Renal cortical epithelial cell (primary cell): ENCODE results near the gene PCDHA10. TPM values are rescaled to one million over a fixed set of nuclear protein-coding genes. Genes with fewer than 3 reads are reported as not detected.
A peak's percentile ranks its signal among the peaks of the same experiment; 100 is the strongest.
"Not testable (repeated sequence)": the region's sequence is repeated elsewhere in the genome, so short reads cannot be mapped to it uniquely, and the experiment has no call there.

Source experiments
- DNase-seq: peaks from one replicate; pipeline ENCODE4 v3.0.0-alpha.2; 2011; ENCODE audit warnings: low read depth
- total RNA-seq: library from RNA; depleted of rRNA; stranded (reverse); fragments of >200 nt; gene quantifications from 2 replicates; pipeline ENCODE4 v1.2.3, GENCODE V29; 2014

PCDHA10 gene, protein sequence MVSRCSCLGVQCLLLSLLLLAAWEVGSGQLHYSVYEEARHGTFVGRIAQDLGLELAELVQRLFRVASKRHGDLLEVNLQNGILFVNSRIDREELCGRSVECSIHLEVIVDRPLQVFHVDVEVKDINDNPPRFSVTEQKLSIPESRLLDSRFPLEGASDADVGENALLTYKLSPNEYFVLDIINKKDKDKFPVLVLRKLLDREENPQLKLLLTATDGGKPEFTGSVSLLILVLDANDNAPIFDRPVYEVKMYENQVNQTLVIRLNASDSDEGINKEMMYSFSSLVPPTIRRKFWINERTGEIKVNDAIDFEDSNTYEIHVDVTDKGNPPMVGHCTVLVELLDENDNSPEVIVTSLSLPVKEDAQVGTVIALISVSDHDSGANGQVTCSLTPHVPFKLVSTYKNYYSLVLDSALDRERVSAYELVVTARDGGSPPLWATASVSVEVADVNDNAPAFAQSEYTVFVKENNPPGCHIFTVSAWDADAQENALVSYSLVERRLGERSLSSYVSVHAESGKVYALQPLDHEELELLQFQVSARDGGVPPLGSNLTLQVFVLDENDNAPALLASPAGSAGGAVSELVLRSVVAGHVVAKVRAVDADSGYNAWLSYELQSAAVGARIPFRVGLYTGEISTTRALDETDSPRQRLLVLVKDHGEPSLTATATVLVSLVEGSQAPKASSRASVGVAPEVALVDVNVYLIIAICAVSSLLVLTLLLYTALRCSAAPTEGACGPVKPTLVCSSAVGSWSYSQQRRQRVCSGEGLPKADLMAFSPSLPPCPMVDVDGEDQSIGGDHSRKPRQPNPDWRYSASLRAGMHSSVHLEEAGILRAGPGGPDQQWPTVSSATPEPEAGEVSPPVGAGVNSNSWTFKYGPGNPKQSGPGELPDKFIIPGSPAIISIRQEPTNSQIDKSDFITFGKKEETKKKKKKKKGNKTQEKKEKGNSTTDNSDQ
- 1.6 and 12.3 TPM in 2 replicates for total RNA-seq

GRCh38 chr5:140855772-140856674 is at the start of gene PCDHA10:
TSS of gene PCDHA10 (plus strand) at chr5:140855897. CDS start at chr5:140856049, 152 bp downstream.
- no peak for DNase-seq

- DNase-seq = peak; percentile 21
Observed at GRCh38 chr5:140806834-140807775, 48.6 kb upstream of the PCDHA10 start, which contains the start of gene PCDHA4. TSS of gene PCDHA4 (plus strand) at chr5:140807068.

DNA sequence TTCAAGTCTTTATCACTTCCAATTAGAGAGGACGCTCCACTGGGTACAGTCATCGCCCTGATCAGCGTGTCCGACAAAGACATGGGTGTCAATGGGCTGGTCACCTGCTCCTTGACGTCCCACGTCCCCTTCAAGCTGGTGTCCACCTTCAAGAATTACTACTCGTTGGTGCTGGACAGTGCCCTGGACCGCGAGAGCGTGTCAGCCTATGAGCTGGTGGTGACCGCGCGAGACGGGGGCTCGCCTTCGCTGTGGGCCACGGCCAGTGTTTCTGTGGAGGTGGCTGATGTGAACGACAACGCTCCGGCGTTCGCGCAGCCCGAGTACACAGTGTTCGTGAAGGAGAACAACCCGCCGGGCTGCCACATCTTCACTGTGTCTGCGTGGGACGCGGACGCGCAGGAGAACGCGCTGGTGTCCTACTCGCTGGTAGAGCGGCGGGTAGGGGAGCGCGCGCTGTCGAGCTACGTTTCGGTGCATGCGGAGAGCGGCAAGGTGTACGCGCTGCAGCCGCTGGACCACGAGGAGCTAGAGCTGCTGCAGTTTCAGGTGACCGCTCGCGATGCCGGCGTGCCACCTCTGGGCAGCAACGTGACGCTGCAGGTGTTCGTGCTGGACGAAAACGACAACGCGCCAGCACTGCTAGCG is 47.3 kb upstream of the PCDHA10 start:
- not testable (repeated sequence) for DNase-seq

GRCh38 chr5:140808889-140809291 is 46.8 kb upstream of the PCDHA10 start:
- no peak for DNase-seq

DNA sequence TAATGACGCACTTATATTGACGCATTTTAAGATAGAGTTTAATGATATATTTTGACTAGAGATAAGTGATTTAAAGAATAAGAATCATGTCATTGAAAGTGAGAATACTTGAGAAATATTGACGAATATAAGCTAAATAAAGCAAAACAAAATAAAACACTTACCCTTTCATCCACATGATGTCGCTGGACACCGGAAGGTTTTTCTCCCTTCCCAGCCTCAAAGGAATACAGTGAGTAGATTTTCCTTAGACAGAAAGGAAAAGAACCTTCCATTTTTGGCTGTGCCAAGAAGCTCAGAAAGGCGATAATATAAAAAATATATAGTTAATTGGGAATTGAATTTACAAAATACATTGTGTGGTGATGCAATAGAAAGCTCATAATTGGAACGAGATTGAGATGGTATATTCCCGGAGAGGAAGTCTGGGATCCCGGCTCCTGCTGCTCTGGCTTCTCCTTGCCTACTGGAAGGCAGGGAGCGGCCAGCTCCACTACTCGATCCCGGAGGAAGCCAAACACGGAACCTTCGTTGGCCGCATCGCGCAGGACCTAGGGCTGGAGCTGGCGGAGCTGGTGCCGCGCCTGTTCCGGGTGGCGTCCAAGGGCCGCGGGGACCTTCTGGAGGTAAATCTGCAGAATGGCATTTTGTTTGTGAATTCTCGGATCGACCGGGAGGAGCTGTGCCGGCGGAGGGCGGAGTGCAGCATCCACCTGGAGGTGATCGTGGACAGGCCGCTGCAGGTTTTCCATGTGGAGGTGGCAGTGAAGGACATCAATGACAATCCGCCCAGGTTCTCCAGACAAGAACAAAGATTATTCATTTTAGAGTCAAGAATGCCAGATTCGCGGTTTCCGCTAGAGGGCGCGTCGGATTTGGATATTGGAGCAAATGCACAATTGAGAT is 34.1 kb upstream of the PCDHA10 start, which contains the start of gene PCDHA5:
TSS of gene PCDHA5 (plus strand) at position 239 of the 906 bp plus-strand sequence.
- DNase-seq = no peak

DNA sequence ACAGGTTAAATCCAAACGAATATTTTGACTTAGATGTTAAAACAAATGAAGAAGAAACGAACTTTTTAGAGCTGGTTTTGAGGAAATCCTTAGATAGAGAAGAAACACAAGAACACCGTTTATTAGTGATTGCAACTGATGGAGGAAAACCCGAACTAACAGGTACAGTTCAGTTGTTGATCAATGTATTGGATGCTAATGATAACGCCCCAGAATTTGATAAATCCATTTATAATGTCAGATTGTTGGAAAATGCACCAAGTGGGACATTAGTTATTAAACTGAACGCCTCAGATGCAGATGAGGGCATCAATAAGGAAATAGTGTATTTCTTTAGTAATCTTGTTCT is 33.4 kb upstream of the PCDHA10 start:
- DNase-seq = no peak

- not testable (repeated sequence) for DNase-seq
Observed at GRCh38 chr5:140822969-140823368, 32.7 kb upstream of the PCDHA10 start.

- no peak for DNase-seq
Observed at GRCh38 chr5:140823475-140823874, 32.2 kb upstream of the PCDHA10 start.

- no peak for DNase-seq
Observed at GRCh38 chr5:140827704-140828361, 27.9 kb upstream of the PCDHA10 start, which contains the start of gene PCDHA6. TSS of gene PCDHA6 (plus strand) at chr5:140827960. CDS start at chr5:140828092, 132 bp downstream.

DNA sequence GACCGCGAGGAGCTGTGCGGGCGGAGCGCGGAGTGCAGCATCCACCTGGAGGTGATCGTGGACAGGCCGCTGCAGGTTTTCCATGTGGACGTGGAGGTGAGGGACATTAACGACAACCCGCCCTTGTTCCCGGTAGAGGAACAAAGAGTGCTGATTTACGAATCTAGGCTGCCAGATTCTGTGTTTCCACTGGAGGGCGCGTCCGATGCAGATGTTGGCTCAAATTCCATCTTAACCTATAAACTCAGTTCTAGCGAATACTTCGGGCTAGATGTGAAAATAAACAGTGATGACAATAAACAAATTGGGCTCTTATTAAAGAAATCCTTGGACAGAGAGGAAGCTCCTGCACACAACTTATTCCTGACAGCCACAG is 27.3 kb upstream of the PCDHA10 start:
- no peak for DNase-seq

- DNase-seq = not testable (repeated sequence)
Observed at GRCh38 chr5:140829511-140830501, 25.9 kb upstream of the PCDHA10 start.

DNA sequence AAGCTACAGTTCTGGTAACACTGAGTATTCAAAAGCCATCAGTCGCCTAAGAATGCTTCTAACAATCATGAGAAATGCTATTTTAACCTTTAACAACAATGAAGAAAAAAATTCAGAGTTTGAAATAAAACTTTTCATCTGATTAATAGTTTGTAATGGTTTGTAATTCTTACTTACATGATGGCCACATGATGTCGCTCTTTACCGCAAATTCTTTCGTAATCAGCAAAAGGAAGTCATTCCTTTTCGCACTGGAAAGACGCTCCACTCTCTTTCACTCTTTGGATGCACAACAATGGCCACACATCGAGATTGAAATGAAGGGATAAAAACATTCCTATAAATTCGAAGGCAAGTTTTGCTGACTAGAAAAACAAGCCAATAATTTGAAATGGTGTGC is 21.7 kb upstream of the PCDHA10 start, which contains the start of gene PCDHA7:
TSS of gene PCDHA7 (plus strand) at position 277 of the 400 bp plus-strand sequence. CDS start at position 392, 115 bp downstream.
- peak; percentile 6 for DNase-seq

DNA sequence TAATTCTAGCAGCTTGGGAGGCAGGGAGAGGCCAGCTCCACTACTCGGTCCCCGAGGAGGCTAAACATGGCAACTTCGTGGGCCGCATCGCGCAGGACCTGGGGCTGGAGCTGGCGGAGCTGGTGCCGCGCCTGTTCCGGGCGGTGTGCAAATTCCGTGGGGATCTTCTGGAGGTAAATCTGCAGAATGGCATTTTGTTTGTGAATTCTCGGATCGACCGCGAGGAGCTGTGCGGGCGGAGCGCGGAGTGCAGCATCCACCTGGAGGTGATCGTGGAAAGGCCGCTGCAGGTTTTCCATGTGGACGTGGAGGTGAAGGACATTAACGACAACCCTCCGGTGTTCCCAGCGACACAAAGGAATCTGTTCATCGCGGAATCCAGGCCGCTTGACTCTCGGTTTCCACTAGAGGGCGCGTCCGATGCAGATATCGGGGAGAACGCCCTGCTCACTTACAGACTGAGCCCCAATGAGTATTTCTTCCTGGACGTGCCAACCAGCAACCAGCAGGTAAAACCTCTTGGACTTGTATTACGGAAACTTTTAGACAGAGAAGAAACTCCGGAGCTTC is 21.2 kb upstream of the PCDHA10 start:
- not testable (repeated sequence) for DNase-seq

DNA sequence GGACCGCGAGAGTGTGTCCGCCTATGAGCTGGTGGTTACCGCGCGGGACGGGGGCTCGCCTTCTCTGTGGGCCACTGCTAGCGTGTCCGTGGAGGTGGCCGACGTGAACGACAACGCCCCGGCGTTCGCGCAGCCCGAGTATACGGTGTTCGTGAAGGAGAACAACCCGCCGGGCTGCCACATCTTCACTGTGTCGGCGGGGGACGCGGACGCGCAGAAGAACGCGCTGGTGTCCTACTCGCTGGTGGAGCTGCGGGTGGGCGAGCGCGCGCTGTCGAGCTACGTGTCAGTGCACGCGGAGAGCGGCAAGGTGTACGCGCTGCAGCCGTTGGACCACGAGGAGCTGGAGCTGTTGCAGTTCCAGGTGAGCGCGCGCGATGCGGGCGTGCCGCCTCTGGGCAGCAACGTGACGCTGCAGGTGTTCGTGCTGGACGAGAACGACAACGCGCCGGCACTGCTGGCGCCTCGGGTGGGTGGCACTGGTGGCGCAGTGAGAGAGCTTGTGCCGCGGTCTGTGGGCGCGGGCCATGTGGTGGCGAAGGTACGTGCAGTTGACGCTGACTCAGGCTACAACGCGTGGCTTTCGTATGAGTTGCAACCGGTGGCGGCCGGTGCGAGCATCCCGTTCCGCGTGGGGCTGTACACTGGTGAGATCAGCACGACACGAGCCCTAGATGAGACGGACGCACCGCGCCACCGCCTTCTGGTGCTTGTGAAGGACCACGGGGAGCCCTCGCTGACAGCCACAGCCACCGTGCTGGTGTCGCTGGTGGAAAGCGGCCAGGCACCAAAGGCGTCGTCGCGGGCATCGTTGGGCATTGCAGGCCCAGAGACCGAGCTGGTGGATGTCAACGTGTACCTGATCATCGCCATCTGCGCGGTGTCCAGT is 19.8 kb upstream of the PCDHA10 start:
- no peak for DNase-seq
